A549 (cell line): ENCODE measurements around the gene LAMB1. TPM values are rescaled to one million over a fixed set of nuclear protein-coding genes. Genes with fewer than 3 reads are reported as not detected.

Experiments
- ATAC-seq, 2 experiments: fragments of 200-7000 bp in 1 of 2; fragments of >200 bp in 1 of 2; cut with Nextera tagmentation in 1 of 2; cut with Tn5 transposase in 1 of 2; 3 replicates each; pipeline versions ENCODE4 v1.8.0 to v1.9.1; 2018 to 2020; ENCODE audit warnings: mild to moderate bottlenecking in 1 of 2, moderate library complexity in 1 of 2
- CTCF ChIA-PET: fragments of 300-600 bp; sonication (Branson Sonifier 250); formaldehyde crosslinking; extraction: SDS; loops from one replicate; lab custom pipeline; 2021; ENCODE audit warnings: antibody characterized with exemption, inconsistent platforms; lab: Yijun Ruan, JAX
- POLR2A ChIA-PET: fragments of 350-600 bp; formaldehyde crosslinking; extraction: SDS; loops from one replicate; lab custom pipeline; 2021; ENCODE audit warnings: antibody characterized with exemption, inconsistent platforms; lab: Yijun Ruan, JAX
- DNase-seq, 2 experiments: peaks; one replicate each; pipeline versions ENCODE4 v3.0.0 to v3.0.0-alpha.2; 2011 to 2016; ENCODE audit warnings: low read depth in 1 of 2, low spot score in 1 of 2
- FAIRE-seq: peaks from 2 replicates; lab custom pipeline; 2011; peaks lifted over from hg19 to GRCh38; lab: Jason Lieb, UNC
- H3K27ac ChIP-seq, 2 experiments: fragments of >200 bp; sonication (Bioruptor Twin); formaldehyde crosslinking; 3 replicates each; pipeline ENCODE4 v1.5.1; 2016 to 2017
- H3K4me1 ChIP-seq: fragments of >200 bp; sonication (Bioruptor Twin); formaldehyde crosslinking; 3 replicates; pipeline ENCODE4 v1.6.1; 2016
- H3K4me2 ChIP-seq: fragments of >200 bp; sonication (Bioruptor Twin); formaldehyde crosslinking; 3 replicates; pipeline ENCODE4 v1.6.1; 2016
- H3K4me3 ChIP-seq: fragments of >200 bp; sonication (Bioruptor Twin); formaldehyde crosslinking; 3 replicates; pipeline ENCODE4 v1.5.1; 2016
- H3K9me3 ChIP-seq: fragments of >200 bp; sonication (Bioruptor Twin); formaldehyde crosslinking; 3 replicates; pipeline ENCODE4 v1.6.1; 2016
- ATOH8 ChIP-seq: fragments of 250-450 bp; sonication (Bioruptor Pico); IDR thresholded peaks from 2 replicates; pipeline ENCODE4 v1.5.0; 2020; ENCODE audit warnings: low read depth, mild to moderate bottlenecking, moderate library complexity
- CEBPB ChIP-seq, 2 experiments: fragments of >200 bp in 1 of 2; sonication (Bioruptor Twin) in 1 of 2; formaldehyde crosslinking in 1 of 2; IDR thresholded peaks; 2 replicates each; pipeline ENCODE4 v1.6.1; 2012 to 2016
- CTCF ChIP-seq: fragments of >200 bp; sonication (Bioruptor Twin); formaldehyde crosslinking; IDR thresholded peaks from 3 replicates; pipeline ENCODE4 v1.5.1; 2016
- EHF ChIP-seq: fragments of 250-450 bp; sonication (Bioruptor Pico); IDR thresholded peaks from 2 replicates; pipeline ENCODE4 v1.5.0; 2020; ENCODE audit warnings: mild to moderate bottlenecking
- ELK1 ChIP-seq: fragments of 150-350 bp; IDR thresholded peaks from 2 replicates; pipeline ENCODE4 v1.6.1; 2014; ENCODE audit warnings: low read depth, mild to moderate bottlenecking, low read length
- GATA3 ChIP-seq: IDR thresholded peaks from 2 replicates; pipeline ENCODE4 v1.6.1; 2012; ENCODE audit warnings: borderline replicate concordance
- KDM1A ChIP-seq: fragments of 200-600 bp; sonication (generic); IDR thresholded peaks from 2 replicates; pipeline ENCODE4 v1.6.1; 2016; ENCODE audit warnings: low read depth, mild to moderate bottlenecking
- KDM5A ChIP-seq: fragments of 200-600 bp; sonication (generic); IDR thresholded peaks from 2 replicates; pipeline ENCODE4 v1.6.1; 2016; ENCODE audit warnings: antibody characterized with exemption, mild to moderate bottlenecking
- MAX ChIP-seq: IDR thresholded peaks from 2 replicates; pipeline ENCODE4 v1.6.1; 2012
- MAZ ChIP-seq: fragments of 150-350 bp; IDR thresholded peaks from 2 replicates; pipeline ENCODE4 v1.6.1; 2014; ENCODE audit warnings: antibody characterized with exemption, low read depth, low read length, borderline replicate concordance
- MYC ChIP-seq: IDR thresholded peaks from 2 replicates; pipeline ENCODE4 v1.6.1; 2012; ENCODE audit warnings: mild to moderate bottlenecking, inconsistent platforms, low read length, improper control_type of control experiment, borderline replicate concordance
- NPAS2 ChIP-seq: fragments of 250-450 bp; sonication (Bioruptor Pico); IDR thresholded peaks from 2 replicates; pipeline ENCODE4 v1.8.0; 2022; ENCODE audit warnings: mild to moderate bottlenecking, moderate library complexity, borderline replicate concordance
- PBX3 ChIP-seq: IDR thresholded peaks from 2 replicates; pipeline ENCODE4 v1.6.1; 2012
- POLR2A ChIP-seq: IDR thresholded peaks from 2 replicates; pipeline ENCODE4 v1.6.1; 2012; ENCODE audit warnings: mild to moderate bottlenecking, low read length
- POLR2AphosphoS2 ChIP-seq: conservative IDR thresholded peaks from 2 replicates; pipeline ENCODE4 v1.6.1; 2012; ENCODE audit warnings: low read length, improper control_type of control experiment, inconsistent platforms
- RAD21 ChIP-seq, 2 experiments: fragments of >200 bp in 1 of 2; sonication (Bioruptor Twin) in 1 of 2; formaldehyde crosslinking in 1 of 2; IDR thresholded peaks in 1 of 2; conservative IDR thresholded peaks in 1 of 2; 2 replicates in 1 of 2; 3 replicates in 1 of 2; pipeline ENCODE4 v1.6.1; 2012 to 2018; ENCODE audit warnings: inconsistent platforms in 1 of 2
- RARB ChIP-seq: fragments of 250-450 bp; sonication (Bioruptor Pico); IDR thresholded peaks from 2 replicates; pipeline ENCODE4 v1.8.0; 2021; ENCODE audit warnings: mild to moderate bottlenecking, moderate library complexity
- RNF2 ChIP-seq: fragments of 200-600 bp; sonication (generic); IDR thresholded peaks from 2 replicates; pipeline ENCODE4 v1.6.1; 2016; ENCODE audit warnings: low read depth, mild to moderate bottlenecking, antibody characterized with exemption, moderate library complexity, borderline replicate concordance
- SMC3 ChIP-seq: fragments of >200 bp; sonication (Bioruptor Twin); formaldehyde crosslinking; IDR thresholded peaks from 3 replicates; pipeline ENCODE4 v1.6.1; 2018; ENCODE audit warnings: inconsistent platforms
- ZFP36 ChIP-seq: fragments of 450-650 bp; IDR thresholded peaks from 2 replicates; pipeline ENCODE4 v1.6.1; 2014; ENCODE audit warnings: borderline replicate concordance; ENCODE audit not compliant: partially characterized antibody
- ZNF302 ChIP-seq: fragments of 250-450 bp; sonication (Bioruptor Pico); IDR thresholded peaks from 2 replicates; pipeline ENCODE4 v1.9.0; 2021; ENCODE audit warnings: inconsistent platforms, mild to moderate bottlenecking, moderate library complexity
- WGBS: methylation state at CpG from one replicate; pipeline ENCODE4 v1.1.6; 2017; ENCODE audit errors: missing lambda C conversion rate; 5-methylcytosine and 5-hydroxymethylcytosine counted together
- polyA plus RNA-seq, 4 experiments: library from polyadenylated mRNA; depleted of rRNA in 3 of 4; stranded (reverse); fragments of >200 nt; fragmentation: RNase III in 1 of 4; extraction: RNeasy Plus Mini Kit Qiagen cat#74134 plus additional on column Dnase treatment in 1 of 4; gene quantifications; 2 replicates in 3 of 4; 3 replicates in 1 of 4; pipeline ENCODE4 v1.2.3, GENCODE V29; 2011 to 2017

Gene LAMB1
- polyA plus RNA-seq, 2 of the 4 experiments (the other 2 are of a cell fraction): 142 to 162 TPM

DNA sequence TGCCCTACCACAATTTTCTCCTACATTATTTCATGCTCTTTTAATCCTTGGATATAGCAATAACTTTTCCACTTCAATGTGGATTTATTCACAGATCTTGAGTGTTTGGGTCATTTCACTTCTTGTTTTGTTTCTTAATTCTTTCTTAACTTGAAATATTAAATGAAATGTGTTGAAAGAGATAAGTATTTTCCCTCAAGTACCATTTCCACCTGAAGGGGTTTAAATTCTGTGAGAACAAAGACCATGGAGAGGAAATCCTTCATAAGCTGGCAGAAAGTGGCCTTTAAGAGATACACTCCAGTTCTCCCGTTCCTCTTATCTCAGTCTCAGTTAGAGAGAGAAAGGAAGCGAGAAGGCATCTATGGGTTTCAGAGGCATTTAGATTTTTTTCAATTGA lies 126.0 kb downstream of the LAMB1 start:
- ChIA-PET POLR2A (interaction anchor here (1.2 to 1.5 kb wide), 2 partner anchors 133 to 134 kb away, joined by 5 to 9 read pairs; partner anchors contain the start of gene CBLL1), CTCF (interaction anchor here (1.3 to 8.2 kb wide), 3 partner anchors 135 to 414 kb away, joined by 3 to 132 read pairs (median 16); partner anchors contain the start of gene CBLL1)
- H3K4me2 ChIP-seq: no peak overlapping the region
- FAIRE-seq (no peak), ATAC-seq (no peak), DNase-seq (no peak)
- no peak overlapping the region for H3K4me3 ChIP-seq
- no peaks in the 10 kb centered on the region for H3K9me3 ChIP-seq
- no peak overlapping the region for H3K27ac ChIP-seq
- H3K4me1 ChIP-seq: no peaks in the 10 kb centered on the region
- 88% methylated on average over 2 of the region's 2 CpGs for WGBS
- no peak for TF ChIP-seq NPAS2
- no peak for TF ChIP-seq ZNF302
- no peak for TF ChIP-seq RNF2
- no peak for TF ChIP-seq RARB
- no peak for TF ChIP-seq MAZ
- no peak for TF ChIP-seq EHF
- no peak for TF ChIP-seq KDM1A
- no peak for TF ChIP-seq ATOH8 (CRISPR knock-in tag)
- TF ChIP-seq POLR2AphosphoS2: no peak
- no peak for TF ChIP-seq POLR2A
- no peak for TF ChIP-seq MYC
- TF ChIP-seq KDM5A: no peak
- no peak for TF ChIP-seq CEBPB (IDR thresholded peaks at IDR 0.05)
- TF ChIP-seq MAX: no peak
- TF ChIP-seq PBX3: no peak
- TF ChIP-seq ZFP36: no peak
- TF ChIP-seq ELK1: no peak
- TF ChIP-seq, all 56 proteins: peak for 0

DNA sequence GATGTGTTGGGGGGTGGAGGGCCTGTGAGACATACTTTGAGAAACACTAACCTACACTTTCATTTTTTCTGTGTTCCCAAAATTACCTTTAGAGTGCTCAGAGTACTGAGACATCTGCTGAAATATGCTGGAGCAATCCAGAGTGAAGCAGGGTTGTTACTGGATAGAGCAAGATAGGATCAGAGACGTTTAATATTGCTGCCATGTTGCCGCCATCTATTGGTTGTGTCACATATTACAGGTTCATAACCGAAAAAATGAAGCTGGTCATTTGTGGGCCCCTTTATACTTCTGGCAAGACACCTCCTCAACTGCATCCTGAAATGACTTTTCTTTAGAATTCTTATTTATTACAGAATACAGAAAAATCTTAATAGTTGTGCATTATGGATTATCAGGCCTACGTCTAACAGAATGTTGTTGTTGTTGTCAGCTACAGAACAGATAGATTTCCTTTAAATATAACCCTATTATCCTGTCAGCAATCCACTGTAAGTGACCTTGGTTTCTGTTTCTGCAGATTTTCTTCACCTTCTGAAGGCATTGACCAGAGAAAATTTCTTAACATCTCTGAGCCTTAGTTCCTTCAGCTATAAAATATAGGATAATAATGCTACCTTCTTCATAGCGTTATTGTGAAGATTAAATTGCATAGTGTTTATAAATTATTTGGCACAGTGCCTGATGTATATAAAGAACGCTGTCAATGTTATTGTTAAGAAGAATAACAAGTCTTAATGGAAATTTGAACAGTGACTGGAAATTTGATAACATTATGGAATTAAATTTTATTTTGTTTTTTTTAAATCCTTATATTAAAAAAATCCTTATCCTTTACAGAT lies 128.1 kb downstream of the LAMB1 start:
- H3K27ac ChIP-seq: no peak overlapping the region
- FAIRE-seq: peak; percentile 91
- ChIA-PET POLR2A (interaction anchor here (0.7 to 2.4 kb wide), 2 partner anchors 131 to 584 kb away, joined by 8 to 40 read pairs; partner anchors contain the start of gene CBLL1), CTCF (interaction anchor here (0.6 to 8.2 kb wide), 57 partner anchors 9 to 727 kb away, joined by 3 to 132 read pairs (median 3); partner anchors contain the start of genes CBLL1 and DLD)
- no peaks in the 10 kb centered on the region for H3K4me1 ChIP-seq
- TF ChIP-seq SMC3 (peak; percentile 66), CTCF (peak; percentile 80), GATA3 (0 out of 2 replicates have a peak, but pooled peaks have one; percentile 26), RNF2 (no peak), RAD21 (conservative IDR thresholded peaks at IDR 0.05 in 1 of 2, IDR thresholded peaks at IDR 0.05 in 1 of 2) (peak; percentile 80 to 84)
- peak; percentile 86 to 88 for ATAC-seq
- 16% methylated on average over 6 of the region's 6 CpGs for WGBS
- DNase-seq: peak; percentile 44 to 66
- H3K4me3 ChIP-seq: no peak overlapping the region
- no peak overlapping the region for H3K4me2 ChIP-seq
- no peaks in the 10 kb centered on the region for H3K9me3 ChIP-seq
